Astrocyte (in vitro differentiated cells and primary cell): ENCODE measurements around the gene KDM6B. TPM values are rescaled to one million over a fixed set of nuclear protein-coding genes. Genes with fewer than 3 reads are reported as not detected.
"Not testable (repeated sequence)": the region's sequence is repeated elsewhere in the genome, so short reads cannot be mapped to it uniquely, and the experiment has no call there.

ENCODE experiments used
- DNase-seq: peaks from one replicate; pipeline ENCODE4 v3.0.0-alpha.2; 2010; ENCODE audit warnings: low read depth
- FAIRE-seq: peaks from 2 replicates; lab custom pipeline; 2011; peaks lifted over from hg19 to GRCh38; lab: Jason Lieb, UNC
- H2AFZ ChIP-seq: 2 replicates; pipeline ENCODE4 v1.6.0; 2012; ENCODE audit warnings: low read depth, low read length, inconsistent platforms
- H3K27ac ChIP-seq: 2 replicates; pipeline ENCODE4 v1.5.1; 2011; ENCODE audit warnings: low read depth, low read length, inconsistent platforms
- H3K27me3 ChIP-seq: 2 replicates; pipeline ENCODE4 v1.6.0; 2011; ENCODE audit warnings: low read length, inconsistent platforms; ENCODE audit not compliant: insufficient read depth
- H3K36me3 ChIP-seq: 2 replicates; pipeline ENCODE4 v1.5.1; 2011; ENCODE audit warnings: low read length, inconsistent platforms; ENCODE audit not compliant: insufficient read depth
- H3K4me1 ChIP-seq: 2 replicates; pipeline ENCODE4 v1.5.1; 2011; ENCODE audit warnings: low read length, inconsistent platforms; ENCODE audit not compliant: insufficient read depth
- H3K4me2 ChIP-seq: 2 replicates; pipeline ENCODE4 v1.6.0; 2012; ENCODE audit warnings: low read length, inconsistent platforms
- H3K4me3 ChIP-seq: 2 replicates; pipeline ENCODE4 v1.5.1; 2011; ENCODE audit warnings: low read depth, mild to moderate bottlenecking, low read length, inconsistent platforms; ENCODE audit not compliant: insufficient read depth
- H3K79me2 ChIP-seq: 2 replicates; pipeline ENCODE4 v1.6.0; 2012; ENCODE audit warnings: mild to moderate bottlenecking, low read length, inconsistent platforms; ENCODE audit not compliant: insufficient read depth
- H3K9ac ChIP-seq: 2 replicates; pipeline ENCODE4 v1.6.0; 2012; ENCODE audit warnings: mild to moderate bottlenecking, low read length, inconsistent platforms
- H3K9me3 ChIP-seq: 2 replicates; pipeline ENCODE4 v1.5.1; 2012; ENCODE audit warnings: low read depth, mild to moderate bottlenecking, low read length, inconsistent platforms; ENCODE audit not compliant: insufficient read depth
- H4K20me1 ChIP-seq: 2 replicates; pipeline ENCODE4 v1.6.0; 2012; ENCODE audit warnings: low read length, inconsistent platforms; ENCODE audit not compliant: insufficient read depth
- H3K27ac Mint-ChIP-seq: one replicate; pipeline ENCODE4 v1.8.0; 2021; ENCODE audit warnings: mild to moderate bottlenecking, mixed read lengths; ENCODE audit not compliant: unreplicated experiment
- H3K27me3 Mint-ChIP-seq: one replicate; pipeline ENCODE4 v1.8.0; 2021; ENCODE audit warnings: low read depth, mixed read lengths; ENCODE audit not compliant: unreplicated experiment
- H3K36me3 Mint-ChIP-seq: one replicate; pipeline ENCODE4 v1.8.0; 2021; ENCODE audit warnings: low read depth, mixed read lengths; ENCODE audit not compliant: unreplicated experiment
- H3K4me1 Mint-ChIP-seq: one replicate; pipeline ENCODE4 v1.8.0; 2021; ENCODE audit warnings: low read depth, mixed read lengths; ENCODE audit not compliant: unreplicated experiment
- H3K4me3 Mint-ChIP-seq: one replicate; pipeline ENCODE4 v1.8.0; 2021; ENCODE audit warnings: mild to moderate bottlenecking, moderate library complexity, mixed read lengths; ENCODE audit not compliant: unreplicated experiment
- H3K9me3 Mint-ChIP-seq: one replicate; pipeline ENCODE4 v1.8.0; 2021; ENCODE audit warnings: mild to moderate bottlenecking, mixed read lengths; ENCODE audit not compliant: unreplicated experiment
- CTCF ChIP-seq: IDR thresholded peaks from 2 replicates; pipeline ENCODE4 v1.5.1; 2011; ENCODE audit warnings: low read depth, mild to moderate bottlenecking, inconsistent platforms, low read length, moderate library complexity; ENCODE audit not compliant: insufficient read depth
- EZH2 ChIP-seq: IDR thresholded peaks from 2 replicates; pipeline ENCODE4 v1.6.1; 2012; ENCODE audit warnings: mild to moderate bottlenecking, low read length, inconsistent platforms; ENCODE audit not compliant: insufficient read depth
- total RNA-seq: library from RNA; stranded (reverse); gene quantifications from 2 replicates; pipeline ENCODE4 v1.2.1, GENCODE V29; 2021

Gene KDM6B
- total RNA-seq, 1 donor from 2014 or later: 50.4 TPM

- Mint-ChIP-seq H3K36me3 (peaks cover 10% of the 10 kb centered on the region), H3K4me3 (no peak overlapping the region), H3K9me3 (no peaks in the 10 kb centered on the region), H3K27me3 (no peaks in the 10 kb centered on the region), H3K4me1 (peaks cover 19% of the 10 kb centered on the region), H3K27ac (no peak overlapping the region)
- peaks cover 26% of the 10 kb centered on the region for H4K20me1 ChIP-seq
- no peaks in the 10 kb centered on the region for H3K27me3 ChIP-seq
- DNase-seq (peak; percentile 39), FAIRE-seq (no peak)
- peak overlapping the region; percentile 83 for H2AFZ ChIP-seq
- peak overlapping the region; percentile 83 for H3K4me3 ChIP-seq
- peaks cover 32% of the 10 kb centered on the region for H3K79me2 ChIP-seq
- H3K9me3 ChIP-seq: no peaks in the 10 kb centered on the region
- peak overlapping the region; percentile 93 for H3K27ac ChIP-seq
- peaks cover 31% of the 10 kb centered on the region for H3K4me1 ChIP-seq
- H3K4me2 ChIP-seq: peak overlapping the region; percentile 94
- H3K9ac ChIP-seq: peak overlapping the region; percentile 90
- H3K36me3 ChIP-seq: peaks cover 28% of the 10 kb centered on the region
- TF ChIP-seq EZH2 (no peak), CTCF (peak; percentile 34)
These were observed 24.4 kb downstream of the KDM6B start for GRCh38 chr17:7858522-7858810.

GRCh38 chr17:7859028-7859427 is 25.0 kb downstream of the KDM6B start:
- H3K4me2 ChIP-seq: peak overlapping the region; percentile 94
- Mint-ChIP-seq H3K4me3 (no peak overlapping the region), H3K27ac (peak overlapping the region; percentile 54), H3K27me3 (no peaks in the 10 kb centered on the region), H3K9me3 (no peaks in the 10 kb centered on the region), H3K36me3 (peaks cover 8% of the 10 kb centered on the region), H3K4me1 (peaks cover 19% of the 10 kb centered on the region)
- peaks cover 32% of the 10 kb centered on the region for H3K79me2 ChIP-seq
- H4K20me1 ChIP-seq: peaks cover 26% of the 10 kb centered on the region
- peak overlapping the region; percentile 90 for H3K9ac ChIP-seq
- no peak overlapping the region for H3K27ac ChIP-seq
- no peak for DNase-seq
- no peaks in the 10 kb centered on the region for H3K27me3 ChIP-seq
- no peak for FAIRE-seq
- no peaks in the 10 kb centered on the region for H3K9me3 ChIP-seq
- H2AFZ ChIP-seq: peak overlapping the region; percentile 83
- TF ChIP-seq EZH2 (no peak), CTCF (no peak)
- peaks cover 29% of the 10 kb centered on the region for H3K36me3 ChIP-seq
- H3K4me3 ChIP-seq: peak overlapping the region; percentile 83
- peaks cover 31% of the 10 kb centered on the region for H3K4me1 ChIP-seq

GRCh38 chr17:7862692-7863437 is 28.8 kb downstream of the KDM6B start:
- H3K4me3 Mint-ChIP-seq: no peak overlapping the region
- H4K20me1 ChIP-seq: peaks cover 20% of the 10 kb centered on the region
- H2AFZ ChIP-seq: no peak overlapping the region
- H3K4me1 Mint-ChIP-seq: peaks cover 10% of the 10 kb centered on the region
- FAIRE-seq: no peak
- no peaks in the 10 kb centered on the region for H3K9me3 ChIP-seq
- H3K36me3 ChIP-seq: peaks cover 29% of the 10 kb centered on the region
- TF ChIP-seq CTCF: peak; percentile 69
- TF ChIP-seq EZH2: no peak
- no peak overlapping the region for H3K4me2 ChIP-seq
- peaks cover 12% of the 10 kb centered on the region for H3K36me3 Mint-ChIP-seq
- H3K9ac ChIP-seq: no peak overlapping the region
- peaks cover 29% of the 10 kb centered on the region for H3K79me2 ChIP-seq
- H3K9me3 Mint-ChIP-seq: no peaks in the 10 kb centered on the region
- no peak overlapping the region for H3K27ac Mint-ChIP-seq
- H3K4me1 ChIP-seq: peaks cover 13% of the 10 kb centered on the region
- H3K27ac ChIP-seq: no peak overlapping the region
- no peaks in the 10 kb centered on the region for H3K27me3 ChIP-seq
- peak; percentile 18 for DNase-seq
- no peaks in the 10 kb centered on the region for H3K27me3 Mint-ChIP-seq
- H3K4me3 ChIP-seq: no peak overlapping the region

GRCh38 chr17:7864384-7864783 is 30.4 kb downstream of the KDM6B start:
- not testable (repeated sequence) for DNase-seq, H3K4me2 ChIP-seq, H3K27me3 Mint-ChIP-seq, H3K9ac ChIP-seq, H3K4me3 Mint-ChIP-seq, H3K4me1 Mint-ChIP-seq, H3K4me1 ChIP-seq, H3K27ac Mint-ChIP-seq, FAIRE-seq, H3K27ac ChIP-seq, H2AFZ ChIP-seq, H3K4me3 ChIP-seq, H3K9me3 ChIP-seq, H3K9me3 Mint-ChIP-seq, H3K27me3 ChIP-seq
- H3K36me3 Mint-ChIP-seq: peaks cover 17% of the 10 kb centered on the region
- Histone ChIP-seq H4K20me1 (peaks cover 20% of the 10 kb centered on the region), H3K79me2 (peaks cover 15% of the 10 kb centered on the region), H3K36me3 (peaks cover 26% of the 10 kb centered on the region)
